ENCODE measurements around the gene PDLIM7.

PDLIM7 gene

DNA sequence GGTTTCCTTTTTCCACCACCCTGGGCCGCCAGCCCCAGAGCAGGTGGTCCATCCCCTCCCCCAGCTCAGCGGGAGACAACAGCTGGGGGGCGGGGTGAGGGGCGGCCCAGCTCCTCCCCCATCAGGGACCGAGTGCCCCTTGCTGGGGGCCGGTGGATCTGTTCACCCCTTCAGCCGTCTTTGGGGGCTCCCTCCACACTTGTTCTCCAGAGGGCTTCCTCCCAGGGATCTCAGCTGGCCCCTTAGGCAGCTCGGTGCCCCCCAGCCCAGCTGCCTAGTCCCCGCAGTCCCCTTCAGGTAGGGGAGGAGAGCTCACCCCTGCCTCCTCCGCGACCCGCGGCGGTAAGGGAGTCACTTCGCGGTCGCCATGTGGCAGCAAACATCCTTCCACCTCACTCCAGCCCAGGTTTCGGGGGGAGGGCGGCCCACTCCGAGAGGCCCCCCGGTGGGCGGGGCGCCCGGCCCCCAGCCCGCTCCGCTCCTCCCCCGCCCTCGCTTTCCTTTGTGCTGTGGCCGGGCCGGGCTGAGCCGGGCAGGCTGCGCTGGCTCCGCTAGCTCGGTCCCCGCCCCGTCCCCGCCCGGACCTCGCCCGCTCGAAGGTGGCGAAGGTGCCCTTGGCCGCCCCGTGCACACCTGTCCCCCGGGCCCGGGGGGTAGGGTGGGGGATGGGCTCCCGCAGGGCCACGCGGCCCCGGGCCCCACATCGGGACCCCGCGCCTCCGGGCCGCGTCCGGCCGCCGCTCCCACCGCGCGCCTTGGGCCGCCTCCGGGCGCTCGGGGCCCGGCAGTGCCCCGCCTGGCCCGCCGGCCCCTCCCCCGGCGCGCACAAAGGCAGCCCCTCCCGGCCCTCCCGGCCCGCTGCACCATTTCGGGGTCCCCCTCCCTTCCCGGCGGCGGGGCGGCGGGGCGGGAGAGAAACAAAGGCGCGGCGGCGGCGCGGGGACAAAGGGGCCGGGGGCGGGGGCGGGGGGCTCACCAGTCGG, 24.7 kb downstream of the PDLIM7 start:
- DNase-seq = peak in 3 of 5 experiments; percentile 17 to 70 (median 52)

DNA sequence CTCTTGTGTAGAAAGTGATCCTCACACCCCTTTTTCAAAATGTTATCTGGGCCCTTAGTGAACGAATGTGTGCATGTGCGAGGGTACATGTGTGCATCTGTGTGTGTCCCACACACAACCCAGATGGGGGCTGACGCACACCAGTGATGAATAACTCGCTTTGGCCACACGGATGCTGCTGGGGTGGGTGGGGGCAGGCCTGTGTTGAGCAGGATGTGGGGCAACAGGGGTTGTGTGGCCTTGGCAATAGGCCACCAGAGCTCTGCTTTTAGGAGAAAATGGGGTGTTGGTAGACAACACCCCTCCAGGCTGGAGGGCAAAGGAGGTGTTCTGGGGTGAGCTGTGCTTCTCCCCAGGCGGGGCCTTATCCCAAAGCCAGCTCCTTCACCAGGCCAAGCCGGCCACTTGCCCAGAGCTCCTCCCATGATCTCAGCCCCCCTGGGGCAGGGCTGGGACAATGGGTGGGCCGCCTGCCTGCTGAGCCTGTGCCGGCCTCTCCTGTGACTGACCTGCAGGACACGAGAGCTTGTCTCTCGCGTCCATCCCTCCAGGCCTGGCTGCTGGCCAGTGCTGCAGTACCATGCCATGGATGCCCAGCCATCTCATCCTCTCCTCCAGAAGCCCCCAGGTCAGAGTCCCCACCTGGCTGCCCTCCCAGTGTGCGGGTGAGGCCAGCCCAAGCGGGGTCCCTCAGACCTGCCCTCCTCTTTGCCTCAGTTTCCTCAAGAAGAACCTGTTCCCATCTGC, 25.6 kb downstream of the PDLIM7 start:
- DNase-seq = peak in 1 of 5 experiments; percentile 66

DNA sequence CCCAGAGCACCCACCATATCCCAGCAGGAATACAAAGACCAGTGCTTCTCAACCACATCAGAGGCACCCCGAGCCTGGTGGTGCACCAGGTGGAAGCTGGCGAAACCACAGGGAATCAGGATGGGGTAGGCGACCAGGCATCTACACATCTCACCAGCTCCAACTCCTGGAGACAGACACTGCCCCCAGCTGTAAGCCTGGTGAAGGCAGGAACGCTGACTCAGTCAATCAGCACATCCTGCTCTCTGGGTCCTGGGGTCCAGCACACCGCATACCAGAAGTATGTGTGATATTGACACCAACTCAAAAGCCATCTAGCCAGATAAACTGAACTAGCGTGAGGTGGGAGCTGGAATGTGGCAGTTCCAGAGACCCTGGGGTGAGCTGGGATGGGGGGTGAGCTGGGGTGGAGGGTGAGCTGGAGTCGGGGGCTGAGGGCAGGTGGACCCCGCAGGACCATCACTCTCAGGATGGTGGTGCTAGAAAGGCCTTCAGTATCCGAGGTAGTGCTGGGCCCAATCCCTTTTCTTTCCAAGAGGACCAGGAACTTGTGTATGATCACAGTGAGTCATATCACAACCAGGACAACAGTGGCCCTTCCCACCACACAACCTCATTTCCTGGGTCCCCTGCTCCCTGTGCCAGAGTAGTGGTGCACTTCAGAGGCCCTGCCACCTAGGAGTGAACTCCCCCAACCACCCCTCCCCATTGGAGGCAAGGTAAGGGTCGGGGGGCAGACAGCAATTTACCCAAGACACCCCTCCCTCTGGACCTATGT, 26.5 kb downstream of the PDLIM7 start:
- DNase-seq = no peak

DNA sequence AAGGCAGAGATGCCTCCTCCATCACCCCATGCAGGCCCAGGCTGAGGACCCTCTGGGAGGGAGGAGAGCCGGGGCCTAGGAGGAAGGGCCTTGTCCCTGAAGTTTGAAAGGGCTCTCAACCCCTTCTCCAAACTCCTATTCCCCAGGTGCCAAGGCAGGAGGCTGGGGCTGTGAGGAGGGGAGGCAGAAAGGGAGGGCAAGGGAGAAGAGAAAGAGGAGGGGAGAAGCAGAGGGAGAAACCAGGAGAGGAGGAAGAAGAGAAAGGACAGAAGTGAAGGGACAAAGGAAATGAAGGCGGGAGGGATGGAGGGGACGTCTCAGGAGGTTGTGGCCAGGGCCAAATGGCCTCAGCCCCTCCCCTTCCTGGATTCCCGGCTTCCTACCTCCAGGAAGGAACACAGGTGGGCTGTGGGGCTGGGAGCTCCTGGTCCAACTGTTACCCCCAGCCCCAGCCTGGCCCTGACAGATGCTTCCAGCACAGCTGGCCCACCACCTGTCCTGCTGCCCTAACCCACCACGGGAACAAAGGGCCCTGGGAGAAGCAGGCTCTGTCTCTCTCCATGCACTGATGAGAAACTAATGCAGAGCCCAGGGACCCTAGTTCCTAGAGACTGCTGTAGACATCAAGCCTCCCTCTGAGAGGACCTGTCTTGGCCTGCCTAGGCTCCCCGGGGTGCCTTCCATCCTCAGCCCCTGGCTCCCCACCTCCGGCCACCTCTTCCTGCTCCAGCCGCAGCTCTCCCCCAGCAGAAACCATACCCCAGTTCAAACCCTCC, 27.5 kb downstream of the PDLIM7 start:
- no peak for DNase-seq

DNA sequence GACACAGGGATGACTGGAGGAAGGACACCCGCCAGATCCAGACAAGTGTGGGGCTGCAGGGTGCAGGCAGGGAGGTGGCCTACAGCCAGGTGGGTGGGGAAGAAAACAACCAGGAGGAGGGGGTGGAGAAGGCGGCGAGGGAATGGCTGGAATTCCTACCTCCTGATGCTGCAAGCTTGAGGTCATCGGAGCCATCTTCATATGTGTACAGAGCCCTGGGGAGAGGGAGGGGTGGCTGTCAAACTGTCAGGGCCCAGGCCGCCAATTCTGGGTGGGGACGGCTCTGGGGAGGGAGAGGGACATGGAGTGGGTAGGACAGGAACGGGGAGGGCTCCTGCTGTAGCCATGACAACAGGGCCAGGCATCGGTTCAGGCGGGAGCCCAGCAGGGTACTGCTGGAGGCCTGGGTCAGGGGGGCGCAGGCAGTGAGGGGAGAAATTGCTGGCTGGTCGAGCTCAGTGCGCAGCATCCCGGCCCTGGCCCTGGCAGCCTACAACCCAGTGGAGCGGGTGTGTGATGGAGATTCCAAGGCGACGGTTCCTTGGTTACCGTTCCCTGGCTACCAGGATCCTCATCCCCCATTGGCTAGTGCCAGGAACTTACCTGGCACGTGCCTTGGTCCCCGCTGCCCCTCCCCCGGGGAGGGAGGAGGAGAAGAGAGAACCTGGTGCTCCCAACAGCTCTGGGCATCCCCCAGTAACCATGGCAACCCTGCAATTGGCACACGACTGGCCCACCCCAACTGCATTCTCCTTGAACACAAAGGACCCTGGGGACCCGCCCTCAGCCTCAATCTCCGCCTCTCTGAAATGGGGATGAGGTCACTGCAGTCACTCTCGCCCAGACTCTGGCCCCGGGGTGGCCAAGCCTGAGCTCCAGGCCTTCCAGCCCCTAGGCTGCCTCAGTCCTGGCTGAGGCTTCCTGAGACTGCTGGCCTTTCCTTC, 28.4 kb downstream of the PDLIM7 start:
- DNase-seq = no peak

DNA sequence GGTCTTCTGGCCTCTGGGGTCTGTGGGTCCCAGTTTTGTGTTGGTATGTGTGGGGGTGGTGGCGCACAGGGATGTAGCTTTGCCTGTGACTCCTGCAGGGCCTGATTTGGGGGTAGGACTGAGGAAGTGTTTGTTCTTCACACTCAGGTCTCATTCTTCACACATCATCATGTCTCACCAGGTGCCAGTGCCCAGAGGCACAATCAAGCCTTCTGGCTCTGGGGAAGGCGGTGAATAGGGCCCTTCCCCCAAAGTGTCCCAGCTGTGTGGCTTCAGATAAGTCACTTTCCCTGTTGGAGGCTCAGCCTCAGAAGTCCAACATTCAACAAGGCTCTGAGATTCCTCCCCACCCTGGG, 29.1 kb downstream of the PDLIM7 start:
- DNase-seq = no peak

DNA sequence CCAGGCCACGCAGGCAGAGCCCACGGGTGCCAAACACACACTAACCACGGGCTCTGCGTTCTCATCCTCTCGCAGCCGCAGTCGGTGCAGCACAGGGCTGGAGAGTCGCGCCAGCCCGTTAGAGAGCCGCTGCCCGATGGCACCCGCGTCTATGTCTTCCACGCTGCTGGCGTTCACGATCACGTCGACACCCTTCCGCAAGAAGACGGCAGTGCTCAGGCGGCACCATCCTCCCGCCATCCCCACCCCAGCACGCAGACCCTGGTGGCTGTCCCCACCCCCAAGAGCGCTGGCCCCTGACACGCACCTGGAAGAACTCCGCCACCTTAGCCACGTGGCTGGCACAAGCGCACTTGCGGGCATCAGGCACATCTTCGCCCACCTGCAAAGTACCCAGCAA, 30.0 kb downstream of the PDLIM7 start:
- DNase-seq = no peak

DNA sequence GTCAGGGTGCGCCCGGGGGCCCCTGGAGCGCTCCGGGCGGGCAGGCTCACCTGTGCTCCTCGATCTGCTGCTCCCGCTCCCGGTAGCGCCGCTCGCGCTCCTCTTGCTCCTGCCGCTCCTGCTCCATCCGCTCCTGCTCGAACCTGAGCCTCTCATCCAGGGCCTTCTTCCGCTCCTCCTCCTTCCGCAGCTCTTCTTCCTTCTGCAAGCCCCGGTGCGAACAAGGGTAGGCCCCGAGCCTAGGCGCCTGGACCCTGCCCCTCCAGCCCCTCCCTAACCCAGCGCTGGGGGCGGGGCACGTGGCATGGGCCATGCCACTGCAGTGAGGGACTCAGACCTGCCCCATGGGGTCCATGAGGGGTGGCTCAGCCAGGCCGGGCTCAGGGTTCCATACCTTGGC, 30.5 kb downstream of the PDLIM7 start:
- no peak for DNase-seq

DNA sequence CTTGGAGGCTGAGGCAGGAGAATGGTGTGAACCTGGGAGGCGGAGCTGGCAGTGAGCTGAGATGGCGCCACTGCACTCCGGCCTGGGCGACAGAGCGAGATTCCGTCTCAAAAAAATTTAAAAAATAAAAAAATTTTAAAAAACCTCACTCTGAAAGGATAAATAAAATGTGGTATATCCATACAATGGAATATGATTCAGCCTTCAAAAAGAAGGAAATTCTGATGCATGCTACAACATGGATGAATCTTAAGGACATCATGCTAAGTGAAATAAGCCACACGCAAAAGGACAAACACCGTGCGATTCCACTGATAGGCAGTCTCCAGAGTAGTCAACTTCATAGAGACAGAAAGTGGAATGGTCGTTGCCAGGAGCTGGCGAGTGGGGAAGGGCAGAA, 32.4 kb downstream of the PDLIM7 start:
- no peak for DNase-seq

DNA sequence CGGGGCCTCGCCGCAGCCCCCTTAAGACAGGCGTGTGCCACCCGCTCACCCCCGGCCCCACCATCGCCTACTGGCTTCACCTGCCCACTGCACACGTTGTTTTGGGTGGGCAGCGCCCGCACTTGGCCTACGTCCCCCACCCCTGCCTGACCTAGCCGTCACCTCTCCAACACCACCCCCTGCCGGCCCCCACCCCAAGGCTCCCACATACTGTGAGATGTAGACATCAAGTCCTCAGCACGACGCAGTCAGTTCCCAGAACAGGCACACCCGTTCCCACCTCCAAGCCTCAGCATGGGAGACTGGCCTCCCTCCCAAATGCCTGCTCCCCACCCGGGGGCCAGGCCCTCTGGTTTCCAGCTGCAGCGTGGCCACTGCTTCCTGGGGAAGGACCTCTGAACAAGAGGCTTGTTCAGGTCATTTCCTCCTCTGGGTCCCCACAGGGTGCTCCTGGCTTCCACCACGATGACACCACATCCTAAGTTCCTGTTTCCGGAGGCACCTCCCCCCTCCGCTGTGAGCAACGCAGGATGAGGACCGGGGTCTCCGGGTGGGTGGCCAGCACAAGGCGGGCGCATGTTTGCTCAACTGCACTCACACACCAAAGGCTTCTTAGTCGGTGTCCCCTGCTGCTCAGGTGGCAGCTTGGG, 35.3 kb downstream of the PDLIM7 start:
- DNase-seq = no peak

DNA sequence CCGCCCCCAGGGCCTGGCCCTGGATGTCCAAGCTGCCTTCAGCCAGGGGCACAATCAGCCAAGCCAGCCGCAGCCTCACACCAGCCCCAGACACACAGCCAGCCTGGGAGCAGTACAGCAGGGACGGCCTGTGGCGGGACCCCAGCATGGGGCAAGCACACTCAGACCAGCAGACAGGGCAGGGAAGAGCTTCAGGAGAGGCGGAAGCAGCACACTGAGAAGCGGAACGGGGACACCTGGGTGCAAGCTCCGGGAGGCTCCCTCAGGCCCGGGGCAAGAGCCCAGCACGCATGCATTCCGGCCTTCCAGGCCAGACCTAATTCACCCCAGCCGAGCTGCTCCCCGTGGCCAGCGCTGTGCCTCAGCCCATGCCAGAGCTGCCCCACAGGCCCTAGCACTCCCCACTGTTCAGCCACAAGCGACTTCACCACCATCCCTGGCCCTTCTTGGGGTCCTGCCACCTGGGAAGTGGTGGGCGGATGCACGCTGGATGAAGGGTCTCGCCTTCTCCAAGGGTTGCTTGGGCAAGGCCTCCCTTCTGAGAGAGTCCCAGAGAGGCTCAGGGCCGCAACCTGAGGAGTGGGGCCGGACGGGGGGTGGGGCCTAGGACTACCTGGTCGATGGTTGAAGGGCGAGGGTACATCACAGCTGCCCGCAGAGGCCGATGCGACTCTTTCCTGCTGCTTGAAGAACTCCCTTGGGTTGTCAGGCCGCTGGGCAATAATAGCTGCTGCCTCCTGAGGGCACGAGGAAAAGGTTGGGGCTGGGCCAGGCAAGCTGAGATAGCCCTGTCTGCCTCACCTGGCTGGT, 37.4 kb downstream of the PDLIM7 start:
- DNase-seq = no peak

DNA sequence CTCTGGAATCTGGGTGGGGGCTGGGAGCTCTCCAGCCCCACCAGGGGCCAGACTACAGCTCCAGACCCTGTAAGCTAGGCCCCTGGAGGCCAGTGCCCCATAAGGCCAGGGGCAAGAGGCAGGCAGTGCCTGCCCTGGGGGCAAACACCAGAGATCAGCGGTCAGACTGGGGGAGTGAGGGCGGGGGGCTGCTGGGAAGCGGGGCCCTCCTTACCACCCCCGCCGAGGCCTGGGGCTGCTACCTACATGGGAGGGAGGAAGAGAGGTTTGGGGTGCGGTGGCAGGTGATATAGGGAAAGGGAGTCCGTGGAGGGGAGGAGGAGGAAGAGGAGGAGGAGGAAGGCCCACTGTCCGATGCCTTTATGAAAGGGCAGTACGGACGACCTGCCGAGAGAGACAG, 38.0 kb downstream of the PDLIM7 start:
- no peak for DNase-seq

DNA sequence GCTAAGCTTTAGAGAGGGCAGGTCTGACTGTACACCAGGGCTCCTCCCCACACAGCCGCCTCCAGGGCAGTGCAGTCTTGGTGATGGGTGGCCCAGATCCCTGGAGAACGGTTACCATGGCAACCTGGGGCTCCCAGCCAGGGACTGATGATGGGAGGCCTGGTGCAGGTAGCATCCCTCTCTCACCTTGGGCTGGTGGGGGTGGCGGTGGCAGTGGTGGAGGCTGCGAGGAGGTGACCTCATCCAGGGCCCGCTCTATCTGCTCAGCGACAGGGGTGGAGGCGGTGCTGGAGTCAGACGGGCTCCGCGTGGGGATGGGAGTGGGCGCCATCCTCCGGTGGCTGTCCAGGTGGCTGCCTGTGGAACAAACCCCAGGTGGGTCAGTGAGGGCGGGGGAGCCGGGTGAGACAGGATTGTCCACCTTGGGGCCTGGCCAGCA, 38.5 kb downstream of the PDLIM7 start:
- DNase-seq = no peak

DNA sequence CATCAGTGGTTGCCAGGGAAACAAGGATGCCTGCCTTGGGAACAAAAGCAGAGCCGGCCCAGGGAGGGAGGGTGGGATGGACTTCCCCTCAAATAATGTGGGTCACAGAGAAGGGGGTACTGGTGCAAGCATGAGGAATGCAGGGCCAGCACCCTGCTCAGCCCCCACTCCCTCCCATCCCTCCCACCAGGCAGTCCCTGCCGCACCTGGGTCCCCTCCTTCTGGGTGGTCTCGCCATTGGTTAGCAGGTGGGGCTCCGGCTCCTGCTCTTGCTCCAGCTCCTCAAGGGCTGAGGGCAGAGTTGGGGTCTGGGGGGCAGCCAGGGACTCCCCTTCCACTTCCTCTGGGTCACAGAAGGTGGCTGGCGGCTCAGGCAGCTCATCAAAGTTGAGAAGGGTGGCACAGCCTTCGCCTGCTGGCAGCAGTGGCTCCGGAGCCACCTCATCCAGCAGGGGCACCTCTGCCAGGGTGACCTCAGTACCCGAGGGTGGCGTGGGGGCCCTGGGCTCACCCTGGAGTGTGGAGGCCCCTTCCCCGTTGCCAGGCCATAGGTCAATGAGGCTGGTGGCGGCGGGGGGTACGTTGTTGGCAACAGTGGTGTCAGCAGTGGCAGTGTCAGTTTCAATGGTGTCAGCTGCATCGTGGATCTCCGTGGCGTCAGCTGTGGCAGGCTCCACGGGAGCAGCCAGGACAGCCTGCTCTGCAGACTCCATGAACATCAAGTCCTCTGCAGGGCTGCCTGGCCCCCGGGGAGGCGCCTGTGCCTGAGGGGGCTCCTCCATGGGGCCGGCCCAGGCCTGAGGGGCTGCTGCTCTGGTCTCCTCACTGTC, 39.3 kb downstream of the PDLIM7 start:
- no peak for DNase-seq

DNA sequence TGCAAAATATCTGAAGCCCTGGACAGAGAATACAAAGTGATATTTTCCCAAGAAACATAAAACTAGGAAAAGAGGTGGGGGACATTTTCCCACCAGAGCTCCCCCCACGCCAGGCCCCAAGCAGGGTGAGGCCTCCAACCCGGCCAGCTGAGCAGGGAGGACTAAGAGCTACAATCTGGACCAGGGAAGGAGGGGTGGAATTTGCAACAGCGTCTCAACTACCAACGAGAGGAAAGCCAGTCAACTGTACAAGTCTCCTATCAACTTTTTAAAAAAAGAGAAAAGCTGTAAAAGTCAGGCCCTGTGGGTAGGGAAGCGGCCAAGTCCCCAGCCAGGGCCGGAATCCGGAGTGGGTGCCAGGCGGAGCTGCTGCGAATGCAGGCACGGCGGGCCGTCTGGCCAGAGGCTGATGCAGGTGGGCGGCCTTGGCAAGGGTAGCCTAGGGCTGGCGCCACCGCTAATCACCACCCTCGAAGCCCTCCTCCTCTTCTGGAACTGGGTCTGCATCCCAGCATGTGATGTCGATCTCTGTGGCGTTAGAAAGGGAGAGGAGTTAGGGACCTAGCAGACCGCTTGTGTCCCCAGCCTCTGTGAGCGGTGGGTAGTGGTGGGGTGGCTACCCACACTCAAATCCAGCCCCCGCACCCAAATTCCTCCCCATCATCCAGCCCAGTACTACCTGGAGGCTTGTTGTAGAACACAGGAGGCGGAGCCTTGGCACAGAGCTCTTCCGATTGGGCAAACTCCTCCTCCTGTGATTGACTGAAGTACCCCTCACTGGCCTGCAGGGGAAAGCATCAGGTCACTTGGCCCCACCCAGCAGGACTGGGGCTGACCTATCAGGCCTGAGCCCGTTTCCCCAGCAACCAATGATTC, 40.2 kb downstream of the PDLIM7 start:
- peak in 4 of 5 experiments; percentile 29 to 88 (median 56) for DNase-seq

DNA sequence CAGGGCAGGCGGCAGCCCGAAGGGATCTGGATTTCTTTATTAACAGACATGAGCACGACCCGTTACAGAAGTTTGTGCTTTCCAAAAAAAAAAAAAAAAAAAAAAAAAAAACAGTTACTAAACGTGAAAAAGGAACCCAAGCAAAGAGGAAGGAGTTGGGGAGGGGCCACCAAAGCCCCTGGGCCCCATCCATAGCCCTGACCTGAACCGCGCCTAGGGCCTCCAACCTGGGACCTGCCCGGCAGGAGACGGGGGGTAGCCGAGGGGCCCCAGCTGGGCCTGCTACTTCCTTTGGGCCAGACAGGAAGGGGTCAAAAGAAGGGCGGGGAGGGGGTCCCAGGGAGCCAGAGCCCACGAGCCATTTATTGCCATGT, 40.8 kb downstream of the PDLIM7 start:
- DNase-seq = no peak

Data from T-helper 2 cell (primary cell).